ENCODE measurements around the gene ERP44. TPM values are rescaled to one million over a fixed set of nuclear protein-coding genes. Genes with fewer than 3 reads are reported as not detected.

Gene ERP44
- total RNA-seq, 1 donor from 2014 or later = 18.0 TPM

- no peak overlapping the region for H3K9ac ChIP-seq
- H3K4me3 ChIP-seq = no peak overlapping the region
- H3K27ac Mint-ChIP-seq = no peak overlapping the region
- H3K9me3 ChIP-seq (ENCODE audit: low read depth) = no peaks in the 10 kb centered on the region
- H3K79me2 ChIP-seq (ENCODE audit: low read depth) = no peaks in the 10 kb centered on the region
- no peaks in the 10 kb centered on the region for H3K27me3 ChIP-seq
- H2AFZ ChIP-seq (replicated peaks) = no peak overlapping the region
- peaks cover 7% of the 10 kb centered on the region for H3K36me3 Mint-ChIP-seq
- H3K27me3 Mint-ChIP-seq (ENCODE audit: insufficient read depth, low read depth) = no peaks in the 10 kb centered on the region
- no peaks in the 10 kb centered on the region for H3F3A ChIP-seq (ENCODE audit: low read depth)
- DNase-seq (ENCODE audit: low spot score) = peak; percentile 5
- no peak overlapping the region for H3K27ac ChIP-seq
- no peak overlapping the region for H3K4me3 Mint-ChIP-seq
- TF ChIP-seq EZH2phosphoT487 (IDR thresholded peaks at IDR 0.05) (no peak), EZH2 (IDR thresholded peaks at IDR 0.05) (no peak), CTCF (IDR thresholded peaks at IDR 0.05) (no peak)
- no peaks in the 10 kb centered on the region for H3K9me3 Mint-ChIP-seq
- peaks cover 12% of the 10 kb centered on the region for H3K36me3 ChIP-seq
- peaks cover 11% of the 10 kb centered on the region for H3K4me1 Mint-ChIP-seq
- H3K4me1 ChIP-seq = peaks cover 7% of the 10 kb centered on the region
- H4K20me1 ChIP-seq (ENCODE audit: low read depth) = peaks cover 7% of the 10 kb centered on the region
- no peak overlapping the region for H3K4me2 ChIP-seq
Observed at GRCh38 chr9:100112677-100113336, 14.0 kb upstream of the ERP44 start.

- H3K4me3 ChIP-seq = no peak overlapping the region
- no peak overlapping the region for H3K27ac Mint-ChIP-seq
- H2AFZ ChIP-seq (replicated peaks) = no peak overlapping the region
- no peak overlapping the region for H3K27ac ChIP-seq
- TF ChIP-seq CTCF (IDR thresholded peaks at IDR 0.05) = no peak
- TF ChIP-seq EZH2phosphoT487 (IDR thresholded peaks at IDR 0.05) = no peak
- no peak for TF ChIP-seq EZH2 (IDR thresholded peaks at IDR 0.05)
- H3K27me3 Mint-ChIP-seq (ENCODE audit: insufficient read depth, low read depth) = no peaks in the 10 kb centered on the region
- H3K4me1 Mint-ChIP-seq = peaks cover 11% of the 10 kb centered on the region
- peaks cover 7% of the 10 kb centered on the region for H3K36me3 Mint-ChIP-seq
- peaks cover 7% of the 10 kb centered on the region for H3K4me1 ChIP-seq
- H3K79me2 ChIP-seq (ENCODE audit: low read depth) = no peaks in the 10 kb centered on the region
- no peak overlapping the region for H3K9ac ChIP-seq
- H3F3A ChIP-seq (ENCODE audit: low read depth) = no peaks in the 10 kb centered on the region
- H3K9me3 ChIP-seq (ENCODE audit: low read depth) = no peaks in the 10 kb centered on the region
- H3K27me3 ChIP-seq = no peaks in the 10 kb centered on the region
- no peak overlapping the region for H3K4me3 Mint-ChIP-seq
- peaks cover 7% of the 10 kb centered on the region for H4K20me1 ChIP-seq (ENCODE audit: low read depth)
- H3K9me3 Mint-ChIP-seq = no peaks in the 10 kb centered on the region
- H3K36me3 ChIP-seq = peaks cover 18% of the 10 kb centered on the region
- DNase-seq (ENCODE audit: low spot score) = no peak
- H3K4me2 ChIP-seq = no peak overlapping the region
Observed at GRCh38 chr9:100111235-100111634, 12.4 kb upstream of the ERP44 start.

GRCh38 chr9:100108559-100108958 is 9.8 kb upstream of the ERP44 start:
- H3K79me2 ChIP-seq (ENCODE audit: low read depth) = no peaks in the 10 kb centered on the region
- H3K36me3 ChIP-seq = peaks cover 24% of the 10 kb centered on the region
- no peak overlapping the region for H3K4me3 ChIP-seq
- H3K4me1 Mint-ChIP-seq = peaks cover 11% of the 10 kb centered on the region
- no peak for DNase-seq (ENCODE audit: low spot score)
- H3K9me3 Mint-ChIP-seq = no peaks in the 10 kb centered on the region
- peaks cover 7% of the 10 kb centered on the region for H3K4me1 ChIP-seq
- no peak overlapping the region for H2AFZ ChIP-seq (replicated peaks)
- H3K27ac ChIP-seq = no peak overlapping the region
- H3K9me3 ChIP-seq (ENCODE audit: low read depth) = no peaks in the 10 kb centered on the region
- no peak overlapping the region for H3K4me2 ChIP-seq
- no peaks in the 10 kb centered on the region for H3K27me3 Mint-ChIP-seq (ENCODE audit: insufficient read depth, low read depth)
- peaks cover 7% of the 10 kb centered on the region for H4K20me1 ChIP-seq (ENCODE audit: low read depth)
- H3F3A ChIP-seq (ENCODE audit: low read depth) = no peaks in the 10 kb centered on the region
- H3K9ac ChIP-seq = no peak overlapping the region
- no peak overlapping the region for H3K4me3 Mint-ChIP-seq
- peak overlapping the region; percentile 95 for H3K27ac Mint-ChIP-seq
- TF ChIP-seq EZH2phosphoT487 (IDR thresholded peaks at IDR 0.05) (no peak), CTCF (IDR thresholded peaks at IDR 0.05) (no peak), EZH2 (IDR thresholded peaks at IDR 0.05) (no peak)
- H3K36me3 Mint-ChIP-seq = peaks cover 4% of the 10 kb centered on the region
- no peaks in the 10 kb centered on the region for H3K27me3 ChIP-seq
